ENCODE measurements around the gene PPM1M. TPM values are rescaled to one million over a fixed set of nuclear protein-coding genes. Genes with fewer than 3 reads are reported as not detected.

PPM1M gene
- polyA plus RNA-seq, 1 donor from 2014 or later = 1.1 TPM

DNA sequence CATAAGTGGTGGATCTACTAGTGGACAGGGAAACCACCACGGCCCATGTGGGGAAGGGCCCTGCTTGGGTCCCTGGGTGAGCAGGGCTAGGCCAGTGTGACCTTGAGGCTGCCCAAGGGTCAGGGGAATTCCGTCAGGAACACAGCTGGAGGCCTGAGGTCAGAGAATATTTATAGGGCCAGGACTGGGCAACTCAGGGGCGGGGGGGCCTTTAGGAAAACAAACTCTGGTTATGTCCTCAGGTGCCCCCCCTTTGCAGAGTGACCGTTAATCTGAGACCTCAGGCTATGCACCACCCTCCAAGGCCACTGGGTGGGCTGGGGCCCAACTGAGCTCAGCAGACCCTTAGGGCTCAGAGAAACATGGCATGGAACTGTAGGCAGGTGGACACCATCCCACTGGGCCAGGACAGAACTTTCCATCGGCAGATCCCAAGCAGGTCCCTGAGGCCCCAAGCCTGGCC, 9.1 kb upstream of the PPM1M start:
- TF ChIP-seq SMC3 (conservative IDR thresholded peaks at IDR 0.05; ENCODE audit: poor library complexity) = no peak
- TF ChIP-seq RAD21 (conservative IDR thresholded peaks at IDR 0.05) = no peak
- TF ChIP-seq POLR2AphosphoS5 (IDR thresholded peaks at IDR 0.05) = no peak
- no peak for TF ChIP-seq TAF1 (IDR thresholded peaks at IDR 0.05; ENCODE audit: low read depth)
- TF ChIP-seq, protein P1, sequence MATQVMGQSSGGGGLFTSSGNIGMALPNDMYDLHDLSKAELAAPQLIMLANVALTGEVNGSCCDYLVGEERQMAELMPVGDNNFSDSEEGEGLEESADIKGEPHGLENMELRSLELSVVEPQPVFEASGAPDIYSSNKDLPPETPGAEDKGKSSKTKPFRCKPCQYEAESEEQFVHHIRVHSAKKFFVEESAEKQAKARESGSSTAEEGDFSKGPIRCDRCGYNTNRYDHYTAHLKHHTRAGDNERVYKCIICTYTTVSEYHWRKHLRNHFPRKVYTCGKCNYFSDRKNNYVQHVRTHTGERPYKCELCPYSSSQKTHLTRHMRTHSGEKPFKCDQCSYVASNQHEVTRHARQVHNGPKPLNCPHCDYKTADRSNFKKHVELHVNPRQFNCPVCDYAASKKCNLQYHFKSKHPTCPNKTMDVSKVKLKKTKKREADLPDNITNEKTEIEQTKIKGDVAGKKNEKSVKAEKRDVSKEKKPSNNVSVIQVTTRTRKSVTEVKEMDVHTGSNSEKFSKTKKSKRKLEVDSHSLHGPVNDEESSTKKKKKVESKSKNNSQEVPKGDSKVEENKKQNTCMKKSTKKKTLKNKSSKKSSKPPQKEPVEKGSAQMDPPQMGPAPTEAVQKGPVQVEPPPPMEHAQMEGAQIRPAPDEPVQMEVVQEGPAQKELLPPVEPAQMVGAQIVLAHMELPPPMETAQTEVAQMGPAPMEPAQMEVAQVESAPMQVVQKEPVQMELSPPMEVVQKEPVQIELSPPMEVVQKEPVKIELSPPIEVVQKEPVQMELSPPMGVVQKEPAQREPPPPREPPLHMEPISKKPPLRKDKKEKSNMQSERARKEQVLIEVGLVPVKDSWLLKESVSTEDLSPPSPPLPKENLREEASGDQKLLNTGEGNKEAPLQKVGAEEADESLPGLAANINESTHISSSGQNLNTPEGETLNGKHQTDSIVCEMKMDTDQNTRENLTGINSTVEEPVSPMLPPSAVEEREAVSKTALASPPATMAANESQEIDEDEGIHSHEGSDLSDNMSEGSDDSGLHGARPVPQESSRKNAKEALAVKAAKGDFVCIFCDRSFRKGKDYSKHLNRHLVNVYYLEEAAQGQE (IDR thresholded peaks at IDR 0.05; ENCODE audit: borderline replicate concordance) = no peak
- TF ChIP-seq, protein P2, sequence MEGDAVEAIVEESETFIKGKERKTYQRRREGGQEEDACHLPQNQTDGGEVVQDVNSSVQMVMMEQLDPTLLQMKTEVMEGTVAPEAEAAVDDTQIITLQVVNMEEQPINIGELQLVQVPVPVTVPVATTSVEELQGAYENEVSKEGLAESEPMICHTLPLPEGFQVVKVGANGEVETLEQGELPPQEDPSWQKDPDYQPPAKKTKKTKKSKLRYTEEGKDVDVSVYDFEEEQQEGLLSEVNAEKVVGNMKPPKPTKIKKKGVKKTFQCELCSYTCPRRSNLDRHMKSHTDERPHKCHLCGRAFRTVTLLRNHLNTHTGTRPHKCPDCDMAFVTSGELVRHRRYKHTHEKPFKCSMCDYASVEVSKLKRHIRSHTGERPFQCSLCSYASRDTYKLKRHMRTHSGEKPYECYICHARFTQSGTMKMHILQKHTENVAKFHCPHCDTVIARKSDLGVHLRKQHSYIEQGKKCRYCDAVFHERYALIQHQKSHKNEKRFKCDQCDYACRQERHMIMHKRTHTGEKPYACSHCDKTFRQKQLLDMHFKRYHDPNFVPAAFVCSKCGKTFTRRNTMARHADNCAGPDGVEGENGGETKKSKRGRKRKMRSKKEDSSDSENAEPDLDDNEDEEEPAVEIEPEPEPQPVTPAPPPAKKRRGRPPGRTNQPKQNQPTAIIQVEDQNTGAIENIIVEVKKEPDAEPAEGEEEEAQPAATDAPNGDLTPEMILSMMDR (IDR thresholded peaks at IDR 0.05; ENCODE audit: poor library complexity, severe bottlenecking) = no peak
- no peak for TF ChIP-seq EZH2 (IDR thresholded peaks at IDR 0.05; ENCODE audit: borderline replicate concordance, insufficient read depth, low read length, poor library complexity, severe bottlenecking)
- no peak for TF ChIP-seq MXI1 (conservative IDR thresholded peaks at IDR 0.05; ENCODE audit: poor library complexity, severe bottlenecking)
- no peak for TF ChIP-seq EP300 (conservative IDR thresholded peaks at IDR 0.05; ENCODE audit: poor library complexity, severe bottlenecking)
- H3K4me3 ChIP-seq (ENCODE audit: low read length) = no peak overlapping the region
- H3K27me3 ChIP-seq (ENCODE audit: insufficient read depth, low read depth, low read length) = no peaks in the 10 kb centered on the region
- H3K36me3 ChIP-seq (ENCODE audit: insufficient read depth, low read length) = no peaks in the 10 kb centered on the region
- no peak overlapping the region for H3K4me2 ChIP-seq (ENCODE audit: low read length)
- no peak overlapping the region for H3K9ac ChIP-seq (ENCODE audit: low read length)
- no peak overlapping the region for H3K27ac ChIP-seq (ENCODE audit: low read length)
- no peaks in the 10 kb centered on the region for H3K9me3 ChIP-seq (ENCODE audit: low read length)
- no peaks in the 10 kb centered on the region for H4K20me1 ChIP-seq (ENCODE audit: insufficient read depth)
- no peak overlapping the region for H2AFZ ChIP-seq (ENCODE audit: low read depth, low read length)
- peaks cover 13% of the 10 kb centered on the region for H3K79me2 ChIP-seq (replicated peaks; ENCODE audit: insufficient read depth, low read length)
- no peaks in the 10 kb centered on the region for H3K9me2 ChIP-seq (ENCODE audit: insufficient read depth, low read length)
- no peaks in the 10 kb centered on the region for H3F3A ChIP-seq (ENCODE audit: insufficient read depth, low read length, poor library complexity, severe bottlenecking)

DNA sequence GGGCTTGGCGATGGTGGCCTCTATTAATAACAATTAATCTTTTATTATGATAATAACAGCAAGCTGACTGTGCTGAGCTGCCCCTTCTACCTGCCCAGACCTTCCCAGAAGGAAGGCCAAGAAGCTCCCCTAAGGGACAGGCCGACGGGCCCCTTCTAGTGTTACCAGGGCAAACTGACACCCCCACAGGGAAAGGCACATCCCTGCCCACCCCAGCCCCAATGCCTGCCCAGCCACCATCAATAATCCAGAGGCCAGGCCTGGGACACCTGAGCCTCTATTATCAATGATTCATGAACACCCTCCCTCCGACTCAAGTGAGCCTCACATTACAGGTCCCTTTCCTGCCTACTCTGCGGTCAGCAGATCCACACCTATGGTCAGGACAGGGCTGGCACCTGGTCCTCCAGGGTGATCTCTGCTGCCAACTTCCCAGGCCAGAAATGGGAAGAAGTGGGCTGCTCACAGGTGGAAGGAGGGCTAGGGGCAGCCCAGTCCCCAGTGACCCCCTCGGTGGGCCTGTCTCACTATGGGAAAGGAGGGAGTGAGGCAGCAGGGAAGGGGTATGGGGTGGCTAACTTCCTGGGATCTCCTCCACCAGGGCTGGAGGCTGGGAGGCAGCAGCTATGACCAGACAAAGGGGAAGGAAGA, 8.4 kb upstream of the PPM1M start:
- Histone ChIP-seq H3K79me2 (replicated peaks; ENCODE audit: insufficient read depth, low read length) (peaks cover 13% of the 10 kb centered on the region), H3K4me3 (ENCODE audit: low read length) (peak overlapping the region; percentile 96), H4K20me1 (ENCODE audit: insufficient read depth) (no peaks in the 10 kb centered on the region), H3K27ac (ENCODE audit: low read length) (no peak overlapping the region), H3F3A (ENCODE audit: insufficient read depth, low read length, poor library complexity, severe bottlenecking) (no peaks in the 10 kb centered on the region), H3K9me2 (ENCODE audit: insufficient read depth, low read length) (no peaks in the 10 kb centered on the region), H3K9ac (ENCODE audit: low read length) (peak overlapping the region; percentile 90), H3K27me3 (ENCODE audit: insufficient read depth, low read depth, low read length) (no peaks in the 10 kb centered on the region), H3K9me3 (ENCODE audit: low read length) (no peaks in the 10 kb centered on the region), H3K4me2 (ENCODE audit: low read length) (no peak overlapping the region), H3K36me3 (ENCODE audit: insufficient read depth, low read length) (no peaks in the 10 kb centered on the region), H2AFZ (ENCODE audit: low read depth, low read length) (no peak overlapping the region)
- no peak for TF ChIP-seq RAD21 (conservative IDR thresholded peaks at IDR 0.05)
